Endodermal cell (in vitro differentiated cells): Measurements from ENCODE around the gene SELENOV. TPM values are rescaled to one million over a fixed set of nuclear protein-coding genes. Genes with fewer than 3 reads are reported as not detected.

Experiments used
- DNase-seq: peaks from one replicate; pipeline ENCODE4 v3.0.0-alpha.2; 2017
- H3K27ac ChIP-seq: 2 replicates; pipeline ENCODE4 v1.5.1; 2013; ENCODE audit warnings: mild to moderate bottlenecking, low read depth, low read length, moderate library complexity
- H3K27me3 ChIP-seq: 2 replicates; pipeline ENCODE4 v1.6.1; 2013; ENCODE audit warnings: mild to moderate bottlenecking, low read length, moderate library complexity; ENCODE audit not compliant: insufficient read depth, control insufficient read depth, poor library complexity, severe bottlenecking
- H3K36me3 ChIP-seq: 2 replicates; pipeline ENCODE4 v1.7.0; 2013; ENCODE audit warnings: mild to moderate bottlenecking, low read length, moderate library complexity; ENCODE audit not compliant: control insufficient read depth, insufficient read depth
- H3K4me1 ChIP-seq: one replicate; pipeline ENCODE4 v1.7.0; 2013; ENCODE audit warnings: low read length; ENCODE audit not compliant: control insufficient read depth, insufficient read depth
- H3K4me3 ChIP-seq: 2 replicates; pipeline ENCODE4 v1.5.1; 2013; ENCODE audit warnings: mild to moderate bottlenecking, low read length, moderate library complexity
- H3K9ac ChIP-seq: 2 replicates; pipeline ENCODE4 v1.6.1; 2013; ENCODE audit warnings: mild to moderate bottlenecking, low read length, moderate library complexity; ENCODE audit not compliant: poor library complexity, severe bottlenecking; ENCODE audit errors: extremely low read depth
- H3K9me3 ChIP-seq: 2 replicates; pipeline ENCODE4 v1.6.1; 2013; ENCODE audit warnings: mild to moderate bottlenecking, low read length, moderate library complexity; ENCODE audit not compliant: control insufficient read depth
- H3K27ac Mint-ChIP-seq: 2 replicates; pipeline ENCODE4 v1.8.0; 2020; ENCODE audit warnings: mixed read lengths
- H3K27me3 Mint-ChIP-seq: 2 replicates; pipeline ENCODE4 v1.8.0; 2021; ENCODE audit warnings: mild to moderate bottlenecking, mixed read lengths; ENCODE audit not compliant: insufficient read depth
- H3K36me3 Mint-ChIP-seq: 2 replicates; pipeline ENCODE4 v1.8.0; 2020; ENCODE audit warnings: low read depth, mixed read lengths
- H3K4me1 Mint-ChIP-seq: 2 replicates; pipeline ENCODE4 v1.8.0; 2020; ENCODE audit warnings: mixed read lengths
- H3K4me3 Mint-ChIP-seq: 2 replicates; pipeline ENCODE4 v1.8.0; 2020; ENCODE audit warnings: mild to moderate bottlenecking, moderate library complexity, mixed read lengths
- H3K9me3 Mint-ChIP-seq: 2 replicates; pipeline ENCODE4 v1.8.0; 2020; ENCODE audit warnings: mild to moderate bottlenecking, mixed read lengths
- CTCF ChIP-seq: fragments of 200-600 bp; sonication (generic); conservative IDR thresholded peaks from 2 replicates; pipeline ENCODE4 v1.5.0; 2021; ENCODE audit warnings: antibody characterized with exemption, mild to moderate bottlenecking
- WGBS, 2 experiments: methylation state at CpG; one replicate each; pipeline versions ENCODE4 v1.1.5 to v1.1.7; 2013; ENCODE audit warnings: missing lambda C conversion rate in 2 of 2, mixed read lengths in 1 of 2; ENCODE audit not compliant: insufficient coverage in 1 of 2, insufficient read length in 1 of 2; 5-methylcytosine and 5-hydroxymethylcytosine counted together
- total RNA-seq, 2 donors: library from RNA; stranded (reverse); fragmentation: NEBNext Ultra II Directional in 1 of 2; extraction: Animal tissue kit (Norgen Biotek cat#: 25700) in 1 of 2; gene quantifications; 2 replicates in 1 of 2; 3 replicates in 1 of 2; pipeline ENCODE4 v1.2.1, GENCODE V29; 2021

The SELENOV gene
- total RNA-seq, 2 donors from 2014 or later, result 8.7 to 15.3 TPM

DNA sequence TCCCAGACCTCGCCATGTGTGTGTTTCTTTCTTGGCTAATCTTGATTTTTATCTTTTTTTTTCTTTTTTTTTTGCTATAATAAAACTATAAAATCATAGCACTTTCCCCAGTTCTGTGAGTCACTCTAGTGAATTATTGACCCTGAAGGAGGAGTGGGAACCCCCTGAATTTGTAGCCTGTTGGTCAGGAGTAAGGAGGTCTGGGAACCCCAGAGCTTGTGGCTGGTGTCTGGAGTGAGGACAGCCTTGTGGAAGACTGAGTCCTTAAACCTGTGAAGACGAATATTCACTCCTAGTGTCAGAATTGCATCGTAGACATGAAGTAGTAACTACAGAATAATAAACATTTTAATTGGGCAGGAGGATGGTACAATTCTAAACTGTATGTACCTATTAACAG is 10.3 kb downstream of the SELENOV start:
- Histone ChIP-seq H3K4me1 (no peaks in the 10 kb centered on the region), H3K4me3 (no peak overlapping the region), H3K9me3 (no peaks in the 10 kb centered on the region), H3K36me3 (peaks cover 3% of the 10 kb centered on the region), H3K27ac (no peak overlapping the region), H3K9ac (no peak overlapping the region), H3K27me3 (no peaks in the 10 kb centered on the region)
- Mint-ChIP-seq H3K9me3 (no peaks in the 10 kb centered on the region), H3K27ac (no peak overlapping the region), H3K4me3 (no peak overlapping the region), H3K27me3 (no peaks in the 10 kb centered on the region), H3K4me1 (no peaks in the 10 kb centered on the region), H3K36me3 (peaks cover 26% of the 10 kb centered on the region)
- no peak for DNase-seq
- 97% methylated on average over 3 of the region's 3 CpGs; no CpG with 5 or more reads in 1 of the 2 experiments for WGBS, 2 experiments
- no peak for TF ChIP-seq CTCF

DNA sequence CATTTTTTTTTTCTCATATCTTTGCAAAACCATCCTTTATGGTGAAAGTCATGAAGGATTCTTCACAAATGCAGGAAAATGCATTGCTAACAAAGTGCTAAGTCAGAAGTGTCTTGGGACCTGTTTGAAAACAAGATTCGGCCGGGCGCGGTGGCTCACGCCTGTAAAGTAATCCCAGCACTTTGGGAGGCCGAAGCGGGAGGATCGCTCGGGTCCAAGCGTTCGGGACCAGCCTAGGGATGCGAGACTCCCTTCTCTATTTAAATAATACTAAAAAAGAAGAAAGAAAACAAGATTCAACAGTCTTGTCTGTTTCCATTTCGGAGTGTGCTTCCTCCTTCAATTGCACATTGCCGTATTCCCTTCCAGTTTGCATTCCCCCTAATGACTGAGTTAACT is 16.9 kb downstream of the SELENOV start:
- no peaks in the 10 kb centered on the region for H3K9me3 Mint-ChIP-seq
- Histone ChIP-seq H3K9ac (peak overlapping the region; percentile 75), H3K4me1 (no peaks in the 10 kb centered on the region), H3K4me3 (peak overlapping the region; percentile 98), H3K27me3 (no peaks in the 10 kb centered on the region), H3K9me3 (peaks cover 7% of the 10 kb centered on the region), H3K36me3 (no peaks in the 10 kb centered on the region), H3K27ac (no peak overlapping the region)
- peaks cover 6% of the 10 kb centered on the region for H3K4me1 Mint-ChIP-seq
- peak overlapping the region; percentile 80 for H3K27ac Mint-ChIP-seq
- H3K27me3 Mint-ChIP-seq, result peaks cover 7% of the 10 kb centered on the region
- TF ChIP-seq CTCF, result no peak
- 44 to 46% methylated on average over 9 to 14 of the region's 14 CpGs for WGBS, 2 experiments
- peaks cover 4% of the 10 kb centered on the region for H3K36me3 Mint-ChIP-seq
- no peak for DNase-seq
- peak overlapping the region; percentile 79 for H3K4me3 Mint-ChIP-seq

- peak; percentile 97 for DNase-seq
- Histone ChIP-seq H3K4me1 (no peaks in the 10 kb centered on the region), H3K27me3 (no peaks in the 10 kb centered on the region), H3K4me3 (peak within 1 kb of the TSS; percentile 98), H3K9me3 (peaks cover 7% of the 10 kb centered on the region), H3K27ac (peak within 1 kb of the TSS; percentile 56), H3K36me3 (no peaks in the 10 kb centered on the region), H3K9ac (peak within 1 kb of the TSS; percentile 75)
- H3K27ac Mint-ChIP-seq, result peak within 1 kb of the TSS; percentile 80
- no peaks in the 10 kb centered on the region for H3K9me3 Mint-ChIP-seq
- TF ChIP-seq CTCF, result peak; percentile 92
- WGBS, 2 experiments, result 0% methylated on average over 44 to 65 of the region's 65 CpGs
- H3K27me3 Mint-ChIP-seq, result peaks cover 7% of the 10 kb centered on the region
- peaks cover 6% of the 10 kb centered on the region for H3K4me1 Mint-ChIP-seq
- H3K36me3 Mint-ChIP-seq, result peaks cover 4% of the 10 kb centered on the region
- H3K4me3 Mint-ChIP-seq, result peak within 1 kb of the TSS; percentile 79
Measured at GRCh38 chr19:39532233-39533002, 17.5 kb downstream of the SELENOV start, which contains the start of gene EID2B. Gene EID2B, minus strand, starts transcription at chr19:39532852. Its CDS starts 50 bp downstream, at chr19:39532802.
